Stimulated activated CD8-positive, alpha-beta memory T cell treated with anti-CD3 and anti-CD28 coated beads, Interleukin-15, amount 100 ng/mL, for 48 hours (primary cell): ENCODE results near the gene EML5.
"Not testable (repeated sequence)": the region's sequence is repeated elsewhere in the genome, so short reads cannot be mapped to it uniquely, and the experiment has no call there.

Experiments
- DNase-seq, 2 donors: peaks; one replicate each; pipeline ENCODE4 v3.0.0-alpha.2; 2020; ENCODE audit warnings: low read depth in 2 of 2

The EML5 gene

GRCh38 chr14:88802596-88802995, 9.8 kb upstream of the EML5 start:
- DNase-seq, result no peak

- DNase-seq, result no peak
Measured at GRCh38 chr14:88799522-88799921, 6.8 kb upstream of the EML5 start.

GRCh38 chr14:88798156-88798555, 5.4 kb upstream of the EML5 start:
- no peak for DNase-seq

GRCh38 chr14:88793259-88793625, 489 bp upstream of the EML5 start:
- DNase-seq, result no peak

- peak in 1 of 2 donors; percentile 2 for DNase-seq
Measured at GRCh38 chr14:88791629-88792472, 902 bp downstream of the EML5 start.

- no peak for DNase-seq
Measured at GRCh38 chr14:88791252-88791621, 1.5 kb downstream of the EML5 start.

- DNase-seq, result no peak
Measured at GRCh38 chr14:88790501-88791251, 2.1 kb downstream of the EML5 start.

- DNase-seq, result not testable (repeated sequence)
Measured at GRCh38 chr14:88789573-88789972, 3.2 kb downstream of the EML5 start.

- no peak for DNase-seq
Measured at GRCh38 chr14:88786715-88787114, 6.0 kb downstream of the EML5 start.

GRCh38 chr14:88785911-88786310, 6.8 kb downstream of the EML5 start:
- DNase-seq, result no peak

GRCh38 chr14:88775532-88775931, 17.2 kb downstream of the EML5 start:
- DNase-seq, result no peak

- no peak for DNase-seq
Measured at GRCh38 chr14:88770736-88771135, 22.0 kb downstream of the EML5 start.

- no peak for DNase-seq
Measured at GRCh38 chr14:88765130-88765529, 27.6 kb downstream of the EML5 start.

GRCh38 chr14:88753873-88754272, 38.9 kb downstream of the EML5 start:
- no peak for DNase-seq

- DNase-seq, result no peak
Measured at GRCh38 chr14:88750945-88751344, 41.8 kb downstream of the EML5 start.

- DNase-seq, result no peak
Measured at GRCh38 chr14:88750413-88750812, 42.3 kb downstream of the EML5 start.

- DNase-seq, result no peak
Measured at GRCh38 chr14:88749139-88749538, 43.6 kb downstream of the EML5 start.

- no peak for DNase-seq
Measured at GRCh38 chr14:88748288-88748687, 44.5 kb downstream of the EML5 start.

- no peak for DNase-seq
Measured at GRCh38 chr14:88746052-88746451, 46.7 kb downstream of the EML5 start.

GRCh38 chr14:88737245-88737644, 55.5 kb downstream of the EML5 start:
- no peak for DNase-seq

GRCh38 chr14:88733121-88733520, 59.6 kb downstream of the EML5 start:
- DNase-seq, result no peak

GRCh38 chr14:88729159-88729558, 63.6 kb downstream of the EML5 start:
- no peak for DNase-seq

- DNase-seq, result no peak
Measured at GRCh38 chr14:88727057-88727456, 65.7 kb downstream of the EML5 start.
